Measurements from ENCODE around the gene DICER1.

DICER1 gene

GRCh38 chr14:95045106-95045701 is 112.1 kb downstream of the DICER1 start:
- Histone ChIP-seq H3K9me3 (ENCODE audit: control insufficient read depth, low read length) (no peaks in the 10 kb centered on the region), H3K27me3 (ENCODE audit: control insufficient read depth, insufficient read depth, low read length) (peaks cover 5% of the 10 kb centered on the region), H3K36me3 (ENCODE audit: control insufficient read depth, insufficient read depth, low read length) (no peaks in the 10 kb centered on the region), H3K9ac (ENCODE audit: low read length) (no peak overlapping the region), H3K4me1 (ENCODE audit: control insufficient read depth, insufficient read depth, low read length) (no peaks in the 10 kb centered on the region), H3K4me3 (ENCODE audit: low read length) (no peak overlapping the region)

GRCh38 chr14:95044463-95045105 is 112.7 kb downstream of the DICER1 start:
- H3K27me3 ChIP-seq (ENCODE audit: control insufficient read depth, insufficient read depth, low read length) = peaks cover 5% of the 10 kb centered on the region
- no peaks in the 10 kb centered on the region for H3K9me3 ChIP-seq (ENCODE audit: control insufficient read depth, low read length)
- H3K9ac ChIP-seq (ENCODE audit: low read length) = no peak overlapping the region
- H3K36me3 ChIP-seq (ENCODE audit: control insufficient read depth, insufficient read depth, low read length) = no peaks in the 10 kb centered on the region
- no peak overlapping the region for H3K4me3 ChIP-seq (ENCODE audit: low read length)
- no peaks in the 10 kb centered on the region for H3K4me1 ChIP-seq (ENCODE audit: control insufficient read depth, insufficient read depth, low read length)

- peaks cover 5% of the 10 kb centered on the region for H3K27me3 ChIP-seq (ENCODE audit: control insufficient read depth, insufficient read depth, low read length)
- H3K36me3 ChIP-seq (ENCODE audit: control insufficient read depth, insufficient read depth, low read length) = no peaks in the 10 kb centered on the region
- H3K4me1 ChIP-seq (ENCODE audit: control insufficient read depth, insufficient read depth, low read length) = no peaks in the 10 kb centered on the region
- no peaks in the 10 kb centered on the region for H3K9me3 ChIP-seq (ENCODE audit: control insufficient read depth, low read length)
- no peak overlapping the region for H3K4me3 ChIP-seq (ENCODE audit: low read length)
- H3K9ac ChIP-seq (ENCODE audit: low read length) = no peak overlapping the region
Observed at GRCh38 chr14:95043732-95044462, 113.4 kb downstream of the DICER1 start.

- peaks cover 5% of the 10 kb centered on the region for H3K27me3 ChIP-seq (ENCODE audit: control insufficient read depth, insufficient read depth, low read length)
- no peaks in the 10 kb centered on the region for H3K4me1 ChIP-seq (ENCODE audit: control insufficient read depth, insufficient read depth, low read length)
- no peak overlapping the region for H3K4me3 ChIP-seq (ENCODE audit: low read length)
- H3K36me3 ChIP-seq (ENCODE audit: control insufficient read depth, insufficient read depth, low read length) = no peaks in the 10 kb centered on the region
- H3K9ac ChIP-seq (ENCODE audit: low read length) = no peak overlapping the region
- no peaks in the 10 kb centered on the region for H3K9me3 ChIP-seq (ENCODE audit: control insufficient read depth, low read length)
Observed at GRCh38 chr14:95043314-95043713, 114.0 kb downstream of the DICER1 start.

GRCh38 chr14:95041477-95042020 is 115.8 kb downstream of the DICER1 start:
- no peaks in the 10 kb centered on the region for H3K36me3 ChIP-seq (ENCODE audit: control insufficient read depth, insufficient read depth, low read length)
- no peak overlapping the region for H3K9ac ChIP-seq (ENCODE audit: low read length)
- no peak overlapping the region for H3K4me3 ChIP-seq (ENCODE audit: low read length)
- H3K27me3 ChIP-seq (ENCODE audit: control insufficient read depth, insufficient read depth, low read length) = peaks cover 5% of the 10 kb centered on the region
- no peaks in the 10 kb centered on the region for H3K4me1 ChIP-seq (ENCODE audit: control insufficient read depth, insufficient read depth, low read length)
- H3K9me3 ChIP-seq (ENCODE audit: control insufficient read depth, low read length) = no peaks in the 10 kb centered on the region

GRCh38 chr14:95040708-95041476 is 116.4 kb downstream of the DICER1 start:
- Histone ChIP-seq H3K36me3 (ENCODE audit: control insufficient read depth, insufficient read depth, low read length) (no peaks in the 10 kb centered on the region), H3K4me1 (ENCODE audit: control insufficient read depth, insufficient read depth, low read length) (no peaks in the 10 kb centered on the region), H3K27me3 (ENCODE audit: control insufficient read depth, insufficient read depth, low read length) (peaks cover 5% of the 10 kb centered on the region), H3K4me3 (ENCODE audit: low read length) (no peak overlapping the region), H3K9ac (ENCODE audit: low read length) (no peak overlapping the region), H3K9me3 (ENCODE audit: control insufficient read depth, low read length) (no peaks in the 10 kb centered on the region)

GRCh38 chr14:95039993-95040348 is 117.4 kb downstream of the DICER1 start:
- Histone ChIP-seq H3K4me1 (ENCODE audit: control insufficient read depth, insufficient read depth, low read length) (no peaks in the 10 kb centered on the region), H3K4me3 (ENCODE audit: low read length) (no peak overlapping the region), H3K36me3 (ENCODE audit: control insufficient read depth, insufficient read depth, low read length) (no peaks in the 10 kb centered on the region), H3K9me3 (ENCODE audit: control insufficient read depth, low read length) (no peaks in the 10 kb centered on the region), H3K9ac (ENCODE audit: low read length) (no peak overlapping the region), H3K27me3 (ENCODE audit: control insufficient read depth, insufficient read depth, low read length) (peaks cover 5% of the 10 kb centered on the region)

GRCh38 chr14:95039259-95039992 is 117.9 kb downstream of the DICER1 start:
- no peaks in the 10 kb centered on the region for H3K4me1 ChIP-seq (ENCODE audit: control insufficient read depth, insufficient read depth, low read length)
- H3K9ac ChIP-seq (ENCODE audit: low read length) = no peak overlapping the region
- no peaks in the 10 kb centered on the region for H3K36me3 ChIP-seq (ENCODE audit: control insufficient read depth, insufficient read depth, low read length)
- no peaks in the 10 kb centered on the region for H3K9me3 ChIP-seq (ENCODE audit: control insufficient read depth, low read length)
- peaks cover under 1% of the 10 kb centered on the region for H3K27me3 ChIP-seq (ENCODE audit: control insufficient read depth, insufficient read depth, low read length)
- no peak overlapping the region for H3K4me3 ChIP-seq (ENCODE audit: low read length)

GRCh38 chr14:95038521-95039250 is 118.6 kb downstream of the DICER1 start:
- H3K36me3 ChIP-seq (ENCODE audit: control insufficient read depth, insufficient read depth, low read length) = no peaks in the 10 kb centered on the region
- H3K4me1 ChIP-seq (ENCODE audit: control insufficient read depth, insufficient read depth, low read length) = no peaks in the 10 kb centered on the region
- H3K4me3 ChIP-seq (ENCODE audit: low read length) = no peak overlapping the region
- no peaks in the 10 kb centered on the region for H3K27me3 ChIP-seq (ENCODE audit: control insufficient read depth, insufficient read depth, low read length)
- H3K9ac ChIP-seq (ENCODE audit: low read length) = no peak overlapping the region
- H3K9me3 ChIP-seq (ENCODE audit: control insufficient read depth, low read length) = no peaks in the 10 kb centered on the region

GRCh38 chr14:95037273-95037672 is 120.1 kb downstream of the DICER1 start:
- H3K9me3 ChIP-seq (ENCODE audit: control insufficient read depth, low read length) = no peaks in the 10 kb centered on the region
- no peaks in the 10 kb centered on the region for H3K36me3 ChIP-seq (ENCODE audit: control insufficient read depth, insufficient read depth, low read length)

More at GRCh38 chr14:95037273-95037672, 120.1 kb downstream of the DICER1 start:
- Histone ChIP-seq H3K4me3 (ENCODE audit: low read length) (no peak overlapping the region), H3K27me3 (ENCODE audit: control insufficient read depth, insufficient read depth, low read length) (no peaks in the 10 kb centered on the region), H3K4me1 (ENCODE audit: control insufficient read depth, insufficient read depth, low read length) (no peaks in the 10 kb centered on the region), H3K9ac (ENCODE audit: low read length) (no peak overlapping the region)
